Adrenal gland (tissue), 5 donors: ENCODE data around the gene CASQ1.

Experiments used
- CTCF ChIP-seq, 6 experiments: fragments of 450-650 bp in 4 of 6; fragments of 200-600 bp in 2 of 6; sonication (generic) in 1 of 6; IDR thresholded peaks; 1 replicate in 5 of 6; 2 replicates in 1 of 6; pipeline versions ENCODE4 v1.5.1 to v1.8.0; 2016 to 2021; ENCODE audit warnings: antibody characterized with exemption in 6 of 6, mild to moderate bottlenecking in 2 of 6, moderate library complexity in 1 of 6
- POLR2A ChIP-seq, 2 donors: fragments of 450-650 bp; IDR thresholded peaks; one replicate each; pipeline ENCODE4 v1.6.1; 2017; ENCODE audit warnings: antibody characterized with exemption in 2 of 2, mild to moderate bottlenecking in 2 of 2, moderate library complexity in 1 of 2
- donor health status: DM: no; HTN: no; CAD: no.

- TF ChIP-seq POLR2A (IDR thresholded peaks at IDR 0.05) = no peak
- no peak for TF ChIP-seq CTCF (IDR thresholded peaks at IDR 0.05)
These were observed 1.4 kb downstream of the CASQ1 start for GRCh38 chr1:160191756-160192155.
